Left kidney (tissue), 8 donors: ENCODE results near the gene CCDC9B. TPM values are rescaled to one million over a fixed set of nuclear protein-coding genes. Genes with fewer than 3 reads are reported as not detected.
A peak's percentile ranks its signal among the peaks of the same experiment; 100 is the strongest.

Experiments used
- DNase-seq: peaks from one replicate; pipeline ENCODE4 v3.0.0-alpha.2; 2013
- long read RNA-seq, 8 donors: transcript quantifications; one replicate each; lab custom pipeline, GENCODE V29; 2026
- polyA plus RNA-seq: library from polyadenylated mRNA; unstranded; fragments of 120-200 nt; gene quantifications from one replicate; pipeline ENCODE4 v1.2.1, GENCODE V29; 2013; ENCODE audit not compliant: insufficient read length

Gene CCDC9B
- 6.3 TPM for polyA plus RNA-seq
- long read RNA-seq, donor 1: 0 reads
- long read RNA-seq, donor 2: 0 reads
- long read RNA-seq, donor 3: 0 reads
- long read RNA-seq, donor 4: 0 reads
- long read RNA-seq, donor 5, partial matches to known transcripts: 0 of 1 reads
- long read RNA-seq, donor 5, other reads (novel, unspliced or antisense): 0 of 1 reads
- long read RNA-seq, donor 6: 0 reads
- long read RNA-seq, donor 7, partial matches to known transcripts: 0 of 1 reads
- long read RNA-seq, donor 7, other reads (novel, unspliced or antisense): 0 of 1 reads
- long read RNA-seq, donor 8: 0 reads

GRCh38 chr15:40340740-40341400 is at the start of gene CCDC9B:
CCDC9B (minus strand) TSS chr15:40340939; CDS start chr15:40340819, 120 bp downstream.
- DNase-seq: peak; percentile 77

DNA sequence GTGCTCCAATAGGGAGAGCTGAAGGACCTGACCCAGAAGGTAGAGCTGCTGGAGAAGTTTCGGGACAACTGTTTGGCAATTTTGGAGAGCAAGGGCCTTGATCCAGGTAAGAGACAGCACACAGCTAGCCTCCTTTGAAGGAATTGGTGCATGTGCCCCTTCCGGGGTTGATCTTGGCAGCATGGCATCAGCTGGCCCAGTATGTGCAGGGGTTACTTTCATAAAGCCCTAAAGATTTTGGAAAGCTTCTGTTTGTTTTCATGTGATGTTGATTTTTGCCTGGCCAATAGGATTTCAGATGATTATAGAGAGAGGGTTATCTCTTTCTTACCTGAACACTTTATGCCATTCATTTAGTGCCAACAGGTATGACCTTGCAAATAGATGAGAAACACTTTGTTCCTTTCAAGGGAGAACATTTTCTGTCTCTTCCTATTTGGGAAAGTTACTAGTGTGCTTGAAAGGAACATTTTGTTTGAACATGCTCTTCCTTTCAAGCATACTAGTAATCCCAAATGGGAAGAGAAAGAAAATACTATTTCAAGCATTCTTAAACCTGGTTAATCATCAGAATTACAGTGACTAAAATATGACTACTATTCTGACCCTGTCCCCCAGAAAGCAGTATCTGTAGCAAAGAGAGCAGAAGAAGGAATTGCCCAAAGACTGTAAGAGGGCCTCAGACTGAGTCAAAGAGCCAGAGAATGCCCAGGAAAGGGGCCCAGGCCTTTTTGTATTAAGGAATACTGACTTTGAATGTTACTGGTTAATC is 49.3 kb upstream of the CCDC9B start:
- no peak for DNase-seq

DNA sequence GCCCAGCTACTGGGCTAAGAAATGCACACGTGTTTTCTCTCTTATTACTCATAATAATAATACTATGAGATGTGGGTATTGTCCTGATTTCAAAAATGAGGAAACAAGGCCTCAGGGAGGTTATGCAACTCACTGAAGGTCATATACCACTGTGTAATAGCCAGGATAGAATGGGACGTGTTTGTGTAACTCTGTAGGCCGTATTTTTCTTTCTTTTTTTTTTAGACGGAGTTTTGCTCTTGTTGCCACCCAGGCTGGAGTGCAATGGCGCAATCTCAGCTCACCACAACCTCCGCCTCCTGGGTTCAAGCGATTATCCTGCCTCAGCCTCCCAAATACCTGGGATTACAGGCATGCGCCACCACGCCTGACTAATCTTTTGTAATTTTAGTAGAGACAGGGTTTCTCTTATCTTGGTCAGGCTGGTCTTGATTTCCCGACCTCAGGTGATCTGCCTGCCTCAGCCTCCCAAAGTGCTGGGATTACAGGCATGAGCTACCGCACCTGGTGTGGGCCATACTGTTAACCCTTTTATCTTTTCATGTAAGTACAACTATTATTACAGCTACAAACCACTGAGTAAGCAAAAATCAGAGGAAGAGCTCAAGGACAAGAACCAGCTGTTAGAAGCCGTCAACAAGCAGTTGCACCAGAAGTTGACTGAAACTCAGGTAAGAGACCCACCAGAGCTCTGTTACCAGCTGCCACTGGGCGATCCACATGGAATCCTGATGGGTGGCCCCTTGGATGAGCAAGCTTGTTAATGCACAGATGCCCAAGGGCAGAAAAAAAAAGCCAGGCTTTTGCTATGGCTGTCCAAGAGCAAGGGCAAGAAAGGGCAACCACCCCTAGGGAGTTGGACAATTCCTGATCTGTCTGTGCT is 48.4 kb upstream of the CCDC9B start:
- no peak for DNase-seq

DNA sequence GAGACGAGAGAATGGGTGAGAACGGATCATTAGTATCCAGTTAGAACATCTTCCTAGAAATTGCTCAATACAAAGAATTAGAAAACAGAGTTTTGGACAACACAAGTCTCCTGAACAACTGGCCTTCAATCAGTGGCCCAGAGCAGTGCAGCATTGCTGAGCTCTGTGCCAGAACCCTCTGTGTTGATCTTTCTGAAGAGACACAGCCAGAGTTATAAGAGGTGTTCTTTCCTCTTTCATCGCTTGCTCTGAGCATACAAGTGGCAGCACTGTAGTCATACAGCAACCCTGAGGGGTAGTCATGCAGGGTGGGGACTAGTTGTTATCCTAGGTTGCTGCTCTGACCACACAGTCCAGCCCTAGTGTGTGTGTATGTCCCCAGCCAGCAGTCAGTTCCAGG is 45.7 kb upstream of the CCDC9B start:
- DNase-seq: no peak

GRCh38 chr15:40382580-40383456 is 42.1 kb upstream of the CCDC9B start, which contains the start of gene KNSTRN:
KNSTRN (plus strand) TSS chr15:40382721; CDS start chr15:40382836, 115 bp downstream.
- DNase-seq: peak; percentile 92

DNA sequence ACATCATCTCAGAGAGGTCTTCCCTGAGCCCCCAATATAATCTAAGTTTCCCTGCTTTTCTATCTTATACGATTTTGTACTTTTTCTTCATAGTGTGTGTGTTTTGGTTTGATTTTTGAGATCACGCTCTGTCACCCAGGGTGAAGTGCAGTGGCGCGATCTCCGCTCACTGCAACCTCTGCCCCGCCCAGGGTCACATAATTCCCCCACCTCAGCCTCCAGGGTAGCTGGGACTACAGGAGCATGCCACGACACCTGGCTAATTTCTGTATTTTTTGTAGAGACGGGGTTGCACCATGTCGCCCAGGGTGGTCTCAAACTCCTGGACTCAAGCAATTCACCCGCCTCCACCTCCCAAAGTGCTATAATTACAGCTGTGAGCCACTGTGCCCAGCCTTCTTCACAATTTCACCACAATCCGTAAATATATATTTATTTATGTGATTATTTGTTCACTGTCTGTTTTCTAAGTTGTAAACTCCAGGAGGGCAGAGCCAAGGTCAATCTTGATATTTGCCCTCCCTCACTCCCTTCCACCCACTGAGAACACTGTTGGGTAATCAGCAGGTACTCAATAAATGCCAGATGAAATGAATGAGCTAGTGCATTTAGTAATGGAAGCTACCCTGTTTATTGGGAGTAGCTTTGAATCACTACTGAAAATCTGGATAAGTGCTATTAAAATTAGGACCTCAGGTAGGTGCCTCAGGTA is 41.2 kb upstream of the CCDC9B start:
- DNase-seq: no peak

DNA sequence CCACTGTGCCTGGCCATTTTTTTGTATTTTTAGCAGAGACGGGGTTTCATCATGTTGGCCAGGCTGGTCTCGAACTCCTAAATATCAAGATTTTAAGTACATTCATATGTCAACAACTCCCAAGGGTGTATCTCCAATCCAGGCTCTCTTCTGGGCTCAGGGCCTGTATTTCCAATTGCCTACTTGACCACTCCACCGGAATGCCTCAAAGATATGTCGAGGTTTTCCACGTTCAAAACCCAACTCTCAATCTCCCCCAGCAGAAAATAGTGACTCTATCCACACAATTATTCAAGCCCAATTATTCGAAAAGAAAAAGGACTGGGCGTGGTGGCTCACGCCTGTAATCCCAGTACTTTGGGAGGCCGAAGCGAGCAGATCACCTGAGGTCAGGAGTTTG is 39.9 kb upstream of the CCDC9B start:
- DNase-seq: no peak

GRCh38 chr15:40379853-40380252 is 39.1 kb upstream of the CCDC9B start:
- DNase-seq: no peak

GRCh38 chr15:40379374-40379773 is 38.6 kb upstream of the CCDC9B start:
- no peak for DNase-seq

- no peak for DNase-seq
These were observed 36.9 kb upstream of the CCDC9B start for GRCh38 chr15:40377606-40378005.

DNA sequence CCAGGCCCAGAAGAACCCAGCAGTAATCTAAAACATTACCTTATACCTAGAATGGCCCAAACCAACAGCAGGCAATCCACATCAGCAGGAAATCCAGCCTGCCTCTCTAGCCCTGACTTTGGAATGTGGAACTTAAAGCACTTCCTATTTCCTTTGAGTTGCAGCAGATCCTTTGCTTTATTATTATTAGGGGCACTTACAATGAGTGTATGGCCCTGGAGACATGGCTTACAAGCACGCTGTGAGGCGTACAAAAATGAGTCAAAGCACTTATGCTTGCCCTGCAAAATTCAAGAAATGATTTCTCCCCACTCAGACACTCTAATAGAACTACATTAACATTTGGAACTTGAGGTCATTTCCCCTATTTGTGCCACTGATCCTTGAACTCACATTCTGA is 32.2 kb upstream of the CCDC9B start:
- DNase-seq: no peak

DNA sequence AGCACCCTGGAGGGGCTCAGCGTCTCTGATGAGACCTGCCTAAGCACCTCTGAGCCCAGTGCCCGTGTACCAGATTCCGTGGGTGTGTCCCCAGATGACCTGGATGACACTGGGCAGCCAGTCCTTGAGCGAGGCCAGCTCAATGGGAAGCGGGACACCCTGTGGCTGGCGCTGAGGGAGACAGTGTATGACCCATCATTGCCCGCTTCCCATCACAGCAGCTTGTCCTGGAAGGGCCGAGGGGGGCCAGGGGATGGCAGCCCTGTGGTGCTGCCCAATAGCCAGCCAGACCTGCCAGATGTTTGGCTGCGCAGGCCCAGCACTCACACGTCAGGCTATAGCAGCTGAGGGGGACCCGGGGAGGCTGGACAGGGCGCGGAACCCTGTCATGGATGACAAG is 29.2 kb upstream of the CCDC9B start:
- DNase-seq: no peak

- no peak for DNase-seq
These were observed 28.7 kb upstream of the CCDC9B start for GRCh38 chr15:40369474-40369869.

DNA sequence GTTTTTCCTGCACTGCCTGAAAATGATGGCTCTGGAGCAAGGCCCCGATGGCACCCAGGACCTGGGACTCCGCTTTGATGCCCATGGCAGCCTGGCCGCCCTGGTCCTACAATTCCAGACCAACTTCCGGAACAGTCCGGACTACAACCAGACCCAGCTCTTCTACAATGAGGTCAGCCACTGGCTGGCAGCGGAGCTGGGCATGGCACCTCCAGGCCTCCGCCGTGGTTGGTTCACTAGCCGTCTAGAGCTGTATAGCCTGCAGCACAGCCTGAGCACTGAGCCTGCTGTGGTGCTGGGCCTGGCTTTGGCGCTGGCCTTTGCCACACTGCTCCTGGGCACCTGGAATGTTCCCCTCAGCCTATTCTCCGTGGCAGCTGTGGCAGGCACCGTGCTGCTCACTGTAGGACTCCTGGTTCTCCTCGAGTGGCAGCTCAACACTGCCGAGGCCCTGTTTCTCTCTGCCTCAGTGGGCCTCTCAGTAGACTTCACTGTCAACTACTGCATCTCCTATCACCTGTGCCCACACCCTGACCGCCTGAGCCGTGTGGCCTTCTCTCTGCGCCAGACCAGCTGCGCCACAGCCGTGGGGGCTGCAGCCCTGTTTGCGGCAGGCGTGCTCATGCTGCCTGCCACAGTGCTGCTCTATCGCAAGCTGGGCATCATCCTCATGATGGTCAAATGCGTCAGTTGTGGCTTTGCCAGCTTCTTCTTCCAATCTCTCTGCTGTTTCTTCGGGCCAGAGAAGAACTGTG is 28.2 kb upstream of the CCDC9B start:
- no peak for DNase-seq

DNA sequence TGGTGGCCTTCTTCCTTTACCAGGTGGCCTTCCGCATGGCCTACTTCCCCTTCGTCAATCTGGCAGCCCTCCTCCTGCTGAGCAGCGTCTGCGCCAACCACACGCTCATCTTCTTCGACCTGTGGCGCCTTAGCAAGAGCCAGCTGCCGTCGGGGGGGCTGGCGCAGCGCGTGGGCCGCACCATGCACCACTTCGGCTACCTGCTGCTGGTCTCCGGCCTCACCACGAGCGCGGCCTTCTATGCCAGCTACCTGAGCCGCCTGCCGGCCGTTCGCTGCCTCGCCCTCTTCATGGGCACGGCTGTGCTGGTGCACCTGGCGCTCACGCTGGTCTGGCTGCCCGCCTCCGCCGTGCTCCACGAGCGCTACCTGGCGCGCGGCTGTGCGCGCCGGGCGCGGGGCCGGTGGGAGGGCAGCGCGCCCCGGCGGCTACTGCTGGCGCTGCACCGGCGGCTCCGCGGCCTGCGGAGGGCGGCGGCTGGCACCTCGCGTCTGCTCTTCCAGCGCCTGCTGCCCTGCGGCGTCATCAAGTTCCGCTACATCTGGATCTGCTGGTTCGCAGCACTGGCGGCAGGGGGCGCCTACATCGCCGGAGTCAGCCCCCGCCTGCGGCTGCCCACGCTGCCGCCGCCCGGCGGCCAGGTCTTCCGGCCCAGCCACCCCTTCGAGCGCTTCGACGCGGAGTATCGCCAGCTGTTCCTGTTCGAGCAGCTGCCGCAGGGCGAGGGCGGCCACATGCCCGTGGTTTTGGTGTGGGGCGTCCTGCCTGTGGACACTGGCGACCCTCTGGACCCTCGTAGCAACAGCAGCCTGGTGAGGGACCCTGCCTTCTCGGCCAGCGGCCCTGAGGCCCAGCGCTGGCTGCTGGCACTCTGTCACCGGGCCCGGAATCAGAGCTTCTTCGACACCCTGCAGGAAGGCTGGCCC is 27.2 kb upstream of the CCDC9B start:
- DNase-seq: peak; percentile 83

DNA sequence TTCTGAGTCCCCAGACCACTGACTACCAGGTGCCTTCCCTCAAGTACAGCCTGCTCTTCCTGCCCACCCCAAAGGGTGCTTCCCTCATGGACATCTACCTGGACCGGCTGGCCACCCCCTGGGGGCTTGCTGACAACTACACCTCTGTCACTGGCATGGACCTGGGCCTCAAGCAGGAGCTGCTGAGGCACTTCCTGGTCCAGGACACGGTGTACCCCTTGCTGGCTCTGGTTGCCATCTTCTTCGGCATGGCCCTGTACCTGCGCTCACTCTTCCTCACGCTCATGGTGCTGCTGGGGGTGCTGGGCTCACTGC is 26.6 kb upstream of the CCDC9B start:
- DNase-seq: no peak

DNA sequence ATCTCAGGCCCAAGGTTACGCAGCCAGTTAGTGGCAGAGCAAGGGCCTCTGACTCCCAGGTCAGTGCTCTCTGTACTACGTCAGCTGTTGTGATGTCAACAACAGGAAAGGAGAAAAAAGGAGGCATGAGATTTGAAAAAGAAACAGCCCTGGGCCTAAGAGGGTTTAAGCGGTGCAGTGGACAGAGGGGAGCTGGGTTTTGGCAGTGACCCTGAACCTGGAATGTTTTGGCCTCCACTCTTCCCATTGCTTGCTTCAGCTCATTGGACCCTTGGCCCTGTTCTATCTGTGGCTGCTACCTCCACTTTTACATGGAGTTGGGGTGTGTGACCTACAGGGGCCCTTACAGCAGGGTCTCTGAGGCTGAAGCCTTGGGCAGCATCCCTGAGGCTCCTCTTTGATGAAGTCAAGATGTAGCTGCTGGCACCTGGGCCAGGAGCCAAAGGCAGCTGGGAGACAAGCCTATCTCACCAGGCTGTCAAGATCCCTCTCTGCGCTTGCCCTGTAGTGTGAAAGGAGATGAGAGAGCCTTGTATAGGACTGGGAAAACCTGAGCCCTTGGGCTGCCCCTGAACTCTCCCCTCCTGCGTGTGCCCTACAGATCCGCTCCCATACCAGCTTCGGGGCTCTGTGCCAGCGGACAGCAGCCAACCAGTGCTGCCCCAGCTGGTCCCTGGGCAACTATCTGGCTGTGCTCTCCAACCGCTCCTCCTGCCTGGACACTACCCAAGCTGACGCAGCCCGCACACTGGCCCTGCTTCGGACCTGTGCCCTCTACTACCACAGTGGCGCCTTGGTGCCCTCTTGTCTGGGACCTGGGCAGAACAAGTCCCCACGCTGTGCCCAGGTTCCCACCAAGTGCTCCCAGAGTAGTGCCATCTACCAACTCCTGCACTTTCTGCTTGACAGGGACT is 26.0 kb upstream of the CCDC9B start:
- no peak for DNase-seq
